ENCODE measurements around the gene PPP1R9B.

PPP1R9B gene

DNA sequence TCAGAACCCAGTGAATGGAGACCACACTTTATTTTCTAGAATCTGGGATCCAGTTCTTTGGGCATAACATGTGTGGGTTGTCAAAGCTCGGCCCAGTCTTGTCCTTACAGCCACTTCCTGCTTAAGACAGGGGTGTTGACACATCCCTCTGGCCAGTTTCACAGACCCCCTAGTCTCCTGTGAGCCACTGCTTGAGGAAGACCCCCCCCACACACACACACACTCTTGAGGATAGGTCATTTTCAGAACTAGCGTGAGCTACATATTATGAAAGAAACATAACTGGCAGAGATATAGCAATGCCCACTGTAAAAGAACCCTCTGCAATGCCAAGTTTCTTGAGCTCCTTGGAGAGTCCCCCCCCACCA lies 58.6 kb downstream of the PPP1R9B start:
- no peak for TF ChIP-seq CTCF (IDR thresholded peaks at IDR 0.05; ENCODE audit: unreplicated experiment in 3 of 3)
- Mint-ChIP-seq H3K4me3 (no peak overlapping the region), H3K27me3 (ENCODE audit: low read depth) (peaks cover 5% of the 10 kb centered on the region), H3K27ac (no peak overlapping the region), H3K4me1 (peaks cover 11% of the 10 kb centered on the region), H3K9me3 (no peaks in the 10 kb centered on the region), H3K36me3 (ENCODE audit: low read depth) (no peaks in the 10 kb centered on the region)

- no peaks in the 10 kb centered on the region for H3K9me3 Mint-ChIP-seq
- H3K27ac Mint-ChIP-seq = peak overlapping the region in 1 of 3 experiments; percentile 49
- no peaks in the 10 kb centered on the region for H3K36me3 Mint-ChIP-seq (ENCODE audit: low read depth)
- peaks cover 5% of the 10 kb centered on the region for H3K27me3 Mint-ChIP-seq (ENCODE audit: low read depth)
- H3K4me3 Mint-ChIP-seq = no peak overlapping the region
- TF ChIP-seq CTCF (IDR thresholded peaks at IDR 0.05; ENCODE audit: unreplicated experiment in 3 of 3) = no peak
- peaks cover 11% of the 10 kb centered on the region for H3K4me1 Mint-ChIP-seq
Measured at GRCh38 chr17:50090971-50091917, 59.2 kb downstream of the PPP1R9B start.

- Mint-ChIP-seq H3K27ac (no peak overlapping the region), H3K4me3 (no peak overlapping the region), H3K9me3 (no peaks in the 10 kb centered on the region), H3K36me3 (ENCODE audit: low read depth) (no peaks in the 10 kb centered on the region), H3K4me1 (peaks cover 6% of the 10 kb centered on the region), H3K27me3 (ENCODE audit: low read depth) (peaks cover 5% of the 10 kb centered on the region)
- TF ChIP-seq CTCF (IDR thresholded peaks at IDR 0.05; ENCODE audit: unreplicated experiment in 3 of 3) = no peak
Measured at GRCh38 chr17:50090071-50090470, 60.4 kb downstream of the PPP1R9B start.

DNA sequence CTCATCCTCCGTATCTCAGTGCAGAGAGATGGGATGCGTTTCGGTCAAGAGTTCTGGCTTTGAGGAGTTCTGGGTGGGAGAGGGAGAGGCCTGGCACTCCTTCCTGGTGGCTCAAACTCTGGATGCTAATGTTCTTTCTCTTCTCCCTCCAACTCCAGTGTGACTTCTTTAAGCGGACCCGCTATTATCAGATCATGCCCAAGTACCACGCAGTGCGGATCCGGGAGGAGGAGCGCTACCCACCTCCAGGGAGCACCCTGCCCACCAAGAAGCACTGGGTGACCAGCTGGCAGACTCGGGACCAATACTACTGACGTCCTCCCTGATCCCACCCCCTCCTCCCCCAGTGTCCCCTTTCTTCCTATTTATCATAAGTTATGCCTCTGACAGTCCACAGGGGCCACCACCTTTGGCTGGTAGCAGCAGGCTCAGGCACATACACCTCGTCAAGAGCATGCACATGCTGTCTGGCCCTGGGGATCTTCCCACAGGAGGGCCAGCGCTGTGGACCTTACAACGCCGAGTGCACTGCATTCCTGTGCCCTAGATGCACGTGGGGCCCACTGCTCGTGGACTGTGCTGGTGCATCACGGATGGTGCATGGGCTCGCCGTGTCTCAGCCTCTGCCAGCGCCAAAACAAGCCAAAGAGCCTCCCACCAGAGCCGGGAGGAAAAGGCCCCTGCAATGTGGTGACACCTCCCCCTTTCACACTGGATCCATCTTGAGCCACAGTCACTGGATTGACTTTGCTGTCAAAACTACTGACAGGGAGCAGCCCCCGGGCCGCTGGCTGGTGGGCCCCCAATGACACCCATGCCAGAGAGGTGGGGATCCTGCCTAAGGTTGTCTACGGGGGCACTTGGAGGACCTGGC lies 61.3 kb downstream of the PPP1R9B start:
- Mint-ChIP-seq H3K27ac (no peak overlapping the region), H3K9me3 (no peaks in the 10 kb centered on the region), H3K27me3 (ENCODE audit: low read depth) (peaks cover 5% of the 10 kb centered on the region), H3K36me3 (ENCODE audit: low read depth) (no peaks in the 10 kb centered on the region), H3K4me3 (no peak overlapping the region), H3K4me1 (peaks cover under 1% of the 10 kb centered on the region)
- TF ChIP-seq CTCF (IDR thresholded peaks at IDR 0.05; ENCODE audit: unreplicated experiment in 3 of 3) = no peak

GRCh38 chr17:50087912-50088405 lies 62.5 kb downstream of the PPP1R9B start:
- Mint-ChIP-seq H3K4me1 (no peaks in the 10 kb centered on the region), H3K27ac (no peak overlapping the region)

More at GRCh38 chr17:50087912-50088405, 62.5 kb downstream of the PPP1R9B start:
- H3K4me3 Mint-ChIP-seq = no peak overlapping the region
- no peak for TF ChIP-seq CTCF (IDR thresholded peaks at IDR 0.05; ENCODE audit: unreplicated experiment in 3 of 3)
- peaks cover 2% of the 10 kb centered on the region for H3K36me3 Mint-ChIP-seq (ENCODE audit: low read depth)
- no peaks in the 10 kb centered on the region for H3K9me3 Mint-ChIP-seq
- H3K27me3 Mint-ChIP-seq (ENCODE audit: low read depth) = peaks cover 5% of the 10 kb centered on the region

All from nephron (organoid).